GM18508 (cell line): Measurements from ENCODE around the gene PCDH10.

Experiments used
- ATAC-seq: cut with Tn5 transposase; IDR thresholded peaks from one replicate; pipeline ENCODE4 v1.9.1; 2021; ENCODE audit warnings: moderate number of reproducible peaks; ENCODE audit not compliant: insufficient read depth, unreplicated experiment

Gene PCDH10

DNA sequence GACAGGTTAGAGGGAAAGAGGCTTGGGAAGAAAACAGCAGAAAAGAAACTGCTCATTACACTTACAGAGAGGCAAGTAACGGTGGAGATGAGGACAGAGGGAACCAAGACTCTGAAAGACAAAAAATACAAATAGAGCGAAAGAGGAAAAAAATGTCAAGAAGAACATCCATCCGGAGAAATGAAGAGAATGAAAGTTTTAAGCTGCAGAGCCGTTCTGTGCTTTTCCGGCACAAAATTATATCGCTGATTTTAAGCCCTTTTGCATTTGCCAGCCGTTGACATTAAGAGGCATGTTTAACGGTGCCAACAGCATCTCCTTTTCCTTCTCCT, 236 bp downstream of the PCDH10 start:
- no peak for ATAC-seq

DNA sequence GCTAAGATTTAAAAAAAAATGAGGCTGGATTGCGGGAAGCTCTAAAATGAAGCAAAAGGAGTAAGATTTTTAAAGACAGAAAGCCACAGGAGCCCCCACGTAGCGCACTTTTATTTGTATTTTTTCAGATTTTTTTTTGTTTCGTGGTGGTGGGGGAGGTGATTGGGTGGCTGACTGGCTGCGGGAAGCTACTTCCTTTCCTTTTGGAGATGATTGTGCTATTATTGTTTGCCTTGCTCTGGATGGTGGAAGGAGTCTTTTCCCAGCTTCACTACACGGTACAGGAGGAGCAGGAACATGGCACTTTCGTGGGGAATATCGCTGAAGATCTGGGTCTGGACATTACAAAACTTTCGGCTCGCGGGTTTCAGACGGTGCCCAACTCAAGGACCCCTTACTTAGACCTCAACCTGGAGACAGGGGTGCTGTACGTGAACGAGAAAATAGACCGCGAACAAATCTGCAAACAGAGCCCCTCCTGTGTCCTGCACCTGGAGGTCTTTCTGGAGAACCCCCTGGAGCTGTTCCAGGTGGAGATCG, 908 bp downstream of the PCDH10 start:
- ATAC-seq = no peak

DNA sequence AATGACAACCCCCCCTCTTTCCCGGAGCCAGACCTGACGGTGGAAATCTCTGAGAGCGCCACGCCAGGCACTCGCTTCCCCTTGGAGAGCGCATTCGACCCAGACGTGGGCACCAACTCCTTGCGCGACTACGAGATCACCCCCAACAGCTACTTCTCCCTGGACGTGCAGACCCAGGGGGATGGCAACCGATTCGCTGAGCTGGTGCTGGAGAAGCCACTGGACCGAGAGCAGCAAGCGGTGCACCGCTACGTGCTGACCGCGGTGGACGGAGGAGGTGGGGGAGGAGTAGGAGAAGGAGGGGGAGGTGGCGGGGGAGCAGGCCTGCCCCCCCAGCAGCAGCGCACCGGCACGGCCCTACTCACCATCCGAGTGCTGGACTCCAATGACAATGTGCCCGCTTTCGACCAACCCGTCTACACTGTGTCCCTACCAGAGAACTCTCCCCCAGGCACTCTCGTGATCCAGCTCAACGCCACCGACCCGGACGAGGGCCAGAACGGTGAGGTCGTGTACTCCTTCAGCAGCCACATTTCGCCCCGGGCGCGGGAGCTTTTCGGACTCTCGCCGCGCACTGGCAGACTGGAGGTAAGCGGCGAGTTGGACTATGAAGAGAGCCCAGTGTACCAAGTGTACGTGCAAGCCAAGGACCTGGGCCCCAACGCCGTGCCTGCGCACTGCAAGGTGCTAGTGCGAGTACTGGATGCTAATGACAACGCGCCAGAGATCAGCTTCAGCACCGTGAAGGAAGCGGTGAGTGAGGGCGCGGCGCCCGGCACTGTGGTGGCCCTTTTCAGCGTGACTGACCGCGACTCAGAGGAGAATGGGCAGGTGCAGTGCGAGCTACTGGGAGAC, 1.6 kb downstream of the PCDH10 start:
- ATAC-seq = no peak

DNA sequence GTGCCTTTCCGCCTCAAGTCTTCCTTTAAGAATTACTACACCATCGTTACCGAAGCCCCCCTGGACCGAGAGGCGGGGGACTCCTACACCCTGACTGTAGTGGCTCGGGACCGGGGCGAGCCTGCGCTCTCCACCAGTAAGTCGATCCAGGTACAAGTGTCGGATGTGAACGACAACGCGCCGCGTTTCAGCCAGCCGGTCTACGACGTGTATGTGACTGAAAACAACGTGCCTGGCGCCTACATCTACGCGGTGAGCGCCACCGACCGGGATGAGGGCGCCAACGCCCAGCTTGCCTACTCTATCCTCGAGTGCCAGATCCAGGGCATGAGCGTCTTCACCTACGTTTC, 2.2 kb downstream of the PCDH10 start:
- ATAC-seq = no peak

DNA sequence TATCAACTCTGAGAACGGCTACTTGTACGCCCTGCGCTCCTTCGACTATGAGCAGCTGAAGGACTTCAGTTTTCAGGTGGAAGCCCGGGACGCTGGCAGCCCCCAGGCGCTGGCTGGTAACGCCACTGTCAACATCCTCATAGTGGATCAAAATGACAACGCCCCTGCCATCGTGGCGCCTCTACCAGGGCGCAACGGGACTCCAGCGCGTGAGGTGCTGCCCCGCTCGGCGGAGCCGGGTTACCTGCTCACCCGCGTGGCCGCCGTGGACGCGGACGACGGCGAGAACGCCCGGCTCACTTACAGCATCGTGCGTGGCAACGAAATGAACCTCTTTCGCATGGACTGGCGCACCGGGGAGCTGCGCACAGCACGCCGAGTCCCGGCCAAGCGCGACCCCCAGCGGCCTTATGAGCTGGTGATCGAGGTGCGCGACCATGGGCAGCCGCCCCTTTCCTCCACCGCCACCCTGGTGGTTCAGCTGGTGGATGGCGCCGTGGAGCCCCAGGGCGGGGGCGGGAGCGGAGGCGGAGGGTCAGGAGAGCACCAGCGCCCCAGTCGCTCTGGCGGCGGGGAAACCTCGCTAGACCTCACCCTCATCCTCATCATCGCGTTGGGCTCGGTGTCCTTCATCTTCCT, 2.7 kb downstream of the PCDH10 start:
- ATAC-seq = no peak

DNA sequence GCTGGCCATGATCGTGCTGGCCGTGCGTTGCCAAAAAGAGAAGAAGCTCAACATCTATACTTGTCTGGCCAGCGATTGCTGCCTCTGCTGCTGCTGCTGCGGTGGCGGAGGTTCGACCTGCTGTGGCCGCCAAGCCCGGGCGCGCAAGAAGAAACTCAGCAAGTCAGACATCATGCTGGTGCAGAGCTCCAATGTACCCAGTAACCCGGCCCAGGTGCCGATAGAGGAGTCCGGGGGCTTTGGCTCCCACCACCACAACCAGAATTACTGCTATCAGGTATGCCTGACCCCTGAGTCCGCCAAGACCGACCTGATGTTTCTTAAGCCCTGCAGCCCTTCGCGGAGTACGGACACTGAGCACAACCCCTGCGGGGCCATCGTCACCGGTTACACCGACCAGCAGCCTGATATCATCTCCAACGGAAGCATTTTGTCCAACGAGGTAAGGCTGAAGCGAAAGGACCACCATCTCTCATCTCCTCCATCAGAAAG, 3.3 kb downstream of the PCDH10 start:
- ATAC-seq = no peak

DNA sequence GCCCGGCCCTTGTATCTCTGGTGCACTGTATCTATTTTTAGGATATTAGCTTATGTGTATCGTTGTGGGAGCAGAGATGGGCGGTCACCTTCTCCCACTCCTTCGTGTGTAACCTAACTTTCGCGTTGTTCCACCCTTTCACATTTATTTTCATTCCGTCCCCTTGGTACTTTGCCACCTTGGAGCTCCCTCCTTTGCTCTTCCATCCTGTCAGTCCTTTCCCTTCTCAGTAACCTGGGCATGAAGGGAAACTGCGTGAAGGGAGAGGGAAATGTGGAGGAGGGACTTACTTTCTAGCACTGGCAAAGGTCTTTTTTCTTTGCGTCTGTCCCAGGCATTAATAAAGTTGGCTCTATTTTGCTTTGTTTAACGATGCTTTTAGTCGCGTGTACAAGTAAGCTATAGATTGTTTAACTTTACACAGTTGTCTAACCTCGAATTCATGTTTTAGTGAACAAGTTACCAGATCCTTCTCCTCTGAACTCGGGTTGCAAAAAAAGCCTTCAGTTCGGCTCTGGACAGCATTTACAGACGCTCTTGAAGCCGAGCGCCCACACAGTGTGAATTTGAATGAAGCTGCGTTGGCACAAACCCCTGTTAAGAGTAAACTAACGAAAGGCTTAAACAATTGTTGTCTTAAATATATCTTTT, 3.9 kb downstream of the PCDH10 start:
- no peak for ATAC-seq

DNA sequence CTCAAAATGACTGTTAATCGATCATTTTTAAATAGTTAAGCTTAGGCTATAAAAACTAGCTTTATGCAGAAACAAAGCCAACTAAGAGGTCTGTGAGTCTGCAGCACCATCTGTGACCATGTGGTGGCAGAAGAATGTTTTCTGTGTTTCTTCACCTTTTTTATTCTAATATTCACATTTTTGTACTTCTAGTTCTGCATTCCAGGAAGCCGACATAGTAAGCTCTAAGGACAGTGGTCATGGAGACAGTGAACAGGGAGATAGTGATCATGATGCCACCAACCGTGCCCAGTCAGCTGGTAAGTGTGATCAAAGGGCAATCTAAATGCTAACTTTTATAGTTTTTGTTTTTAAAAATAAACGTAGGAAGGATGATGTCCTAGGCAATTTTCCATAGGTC, 5.6 kb downstream of the PCDH10 start:
- ATAC-seq = no peak

DNA sequence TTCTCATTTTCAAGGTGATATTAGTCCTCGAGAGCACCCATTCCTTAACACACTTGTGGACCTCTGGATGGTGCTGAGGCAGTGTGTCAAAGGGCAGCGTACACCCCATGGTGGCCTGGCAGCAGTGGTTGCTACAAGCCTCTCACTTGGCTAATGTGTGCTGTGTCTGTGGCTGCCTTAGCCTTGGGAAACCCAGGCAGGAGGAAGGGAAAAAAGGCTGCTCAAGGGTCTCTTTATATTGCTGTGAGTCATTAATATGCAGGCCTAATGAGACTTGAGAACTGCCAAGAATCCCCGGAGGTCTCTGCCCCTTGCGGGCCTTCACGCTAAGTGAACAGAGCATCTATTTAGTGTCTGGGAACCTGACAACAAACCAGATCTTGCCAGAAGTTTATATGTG, 7.0 kb downstream of the PCDH10 start:
- no peak for ATAC-seq

DNA sequence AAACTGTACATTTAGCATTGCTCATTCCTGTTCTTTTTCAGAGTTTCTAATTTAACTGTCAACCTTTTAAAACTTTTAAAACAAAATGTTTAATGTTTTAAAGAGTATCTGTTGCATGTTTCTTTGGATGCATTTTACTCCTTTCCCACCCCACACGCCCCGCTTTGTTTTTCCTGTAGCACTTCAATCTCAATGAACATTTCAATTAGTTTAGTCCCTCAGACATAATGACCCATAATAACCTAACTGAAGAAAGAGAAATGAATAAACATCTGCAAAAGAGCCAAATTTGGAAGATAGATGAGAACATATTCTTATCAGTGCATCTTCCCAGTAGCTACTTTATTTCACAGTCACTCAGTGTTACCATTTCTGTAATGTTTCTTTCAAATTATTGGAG, 7.5 kb downstream of the PCDH10 start:
- ATAC-seq = no peak

DNA sequence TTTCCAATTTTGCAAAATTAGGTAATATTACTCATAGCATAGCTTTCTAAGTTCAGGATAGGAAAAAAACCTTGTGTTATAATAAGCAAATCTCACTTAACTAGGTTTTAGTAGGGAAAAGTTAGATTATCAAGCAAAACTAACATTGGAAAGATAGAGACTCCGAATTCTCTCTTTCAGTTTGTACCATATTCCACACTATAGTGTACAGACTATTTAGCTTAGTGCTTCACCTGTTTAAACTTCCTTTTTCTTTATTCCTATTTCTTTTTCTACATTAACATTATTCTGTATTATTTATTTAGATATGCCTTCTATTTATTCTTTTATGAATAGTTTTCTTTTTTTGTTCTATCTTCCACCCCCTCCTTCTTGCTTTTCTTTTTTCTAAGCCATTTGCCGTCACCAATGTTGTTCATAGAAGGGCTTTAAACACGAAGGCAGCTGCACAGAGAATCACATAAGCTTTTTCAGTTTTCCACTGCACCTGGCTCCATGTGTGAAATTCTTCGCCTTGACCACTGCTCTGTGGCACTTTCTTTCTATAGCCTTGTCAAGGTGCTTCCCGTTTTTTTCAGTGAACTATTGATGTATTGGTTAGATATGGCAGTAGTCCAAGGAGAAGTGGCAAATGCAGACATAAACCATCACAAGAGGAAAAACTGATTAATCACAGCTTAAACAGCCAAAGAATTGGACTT, 8.5 kb downstream of the PCDH10 start:
- no peak for ATAC-seq

DNA sequence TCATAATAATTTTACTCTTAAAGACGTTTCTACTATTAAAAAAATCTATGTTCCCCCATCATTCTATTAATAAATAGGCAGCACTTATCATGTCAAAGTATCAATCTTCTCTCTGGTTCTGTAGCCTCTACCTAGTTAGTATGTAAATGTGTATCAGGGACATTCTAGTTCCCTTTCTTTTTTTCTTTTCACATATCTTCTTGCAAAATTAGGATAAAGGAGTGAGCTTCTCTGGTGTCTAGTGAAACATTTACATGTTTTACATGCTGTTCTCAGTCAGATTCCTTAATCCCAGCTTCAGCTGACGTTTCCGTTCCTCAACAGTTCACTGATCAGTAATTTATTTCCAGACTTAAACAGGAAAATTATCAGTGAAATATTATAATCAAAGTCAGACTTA, 11.8 kb downstream of the PCDH10 start:
- ATAC-seq = no peak

DNA sequence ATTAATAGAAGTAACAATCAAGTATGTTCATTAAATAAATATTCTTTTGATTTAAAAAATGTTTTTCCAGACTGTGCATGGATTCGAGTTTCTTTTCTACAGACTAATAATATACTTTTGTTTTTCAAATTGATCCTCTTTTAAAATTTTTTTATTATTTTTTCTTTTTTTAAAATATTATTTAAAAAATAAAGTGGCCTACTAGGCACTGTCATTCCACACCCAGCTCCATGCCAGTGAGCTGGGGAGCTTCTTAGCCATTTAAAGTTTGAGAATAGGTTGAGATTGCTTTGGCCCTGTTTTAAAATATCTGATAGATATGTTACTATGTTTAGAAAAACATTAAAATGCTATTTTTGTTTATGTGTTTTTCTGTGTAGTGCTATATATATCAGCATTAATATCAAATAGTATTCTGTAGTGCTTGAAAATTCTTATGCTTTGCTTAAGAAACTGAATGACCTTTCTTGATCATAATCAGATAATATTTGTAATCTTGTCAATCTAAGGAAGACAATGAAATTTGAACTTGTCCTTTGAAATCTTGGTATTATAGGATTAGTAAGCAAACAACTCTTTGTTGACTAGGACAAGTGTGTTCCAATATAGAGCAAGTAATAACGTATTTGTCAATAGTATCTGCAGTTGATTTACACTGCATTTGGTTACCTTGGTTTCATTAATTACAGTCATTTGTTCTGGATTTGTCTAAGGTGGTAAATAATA, 12.6 kb downstream of the PCDH10 start:
- ATAC-seq = no peak

DNA sequence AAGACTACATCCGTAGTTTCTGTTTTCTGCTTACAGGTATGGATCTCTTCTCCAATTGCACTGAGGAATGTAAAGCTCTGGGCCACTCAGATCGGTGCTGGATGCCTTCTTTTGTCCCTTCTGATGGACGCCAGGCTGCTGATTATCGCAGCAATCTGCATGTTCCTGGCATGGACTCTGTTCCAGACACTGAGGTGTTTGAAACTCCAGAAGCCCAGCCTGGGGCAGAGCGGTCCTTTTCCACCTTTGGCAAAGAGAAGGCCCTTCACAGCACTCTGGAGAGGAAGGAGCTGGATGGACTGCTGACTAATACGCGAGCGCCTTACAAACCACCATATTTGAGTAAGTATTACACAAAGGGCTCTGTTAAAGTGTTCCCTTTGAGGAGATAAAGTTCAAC, 13.8 kb downstream of the PCDH10 start:
- ATAC-seq = no peak

DNA sequence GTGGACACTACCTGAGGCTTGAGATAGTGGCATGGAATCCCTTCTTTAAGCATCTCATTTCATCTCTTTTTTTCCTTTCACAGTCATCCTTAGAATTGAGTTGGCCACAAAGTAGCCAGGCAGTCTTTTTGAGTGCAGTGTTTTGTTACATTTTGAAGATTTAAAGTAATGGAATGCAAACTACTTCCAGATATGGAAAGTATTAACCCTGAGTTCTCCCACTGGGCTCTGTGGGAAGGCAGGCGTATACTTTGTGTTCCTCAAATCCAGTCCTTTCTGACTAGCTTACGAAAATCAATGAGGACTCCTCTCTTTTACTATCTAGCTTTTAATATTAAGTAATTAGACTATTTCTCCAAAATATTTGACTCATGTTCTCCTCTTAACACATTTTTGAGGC, 29.9 kb downstream of the PCDH10 start:
- ATAC-seq = no peak

DNA sequence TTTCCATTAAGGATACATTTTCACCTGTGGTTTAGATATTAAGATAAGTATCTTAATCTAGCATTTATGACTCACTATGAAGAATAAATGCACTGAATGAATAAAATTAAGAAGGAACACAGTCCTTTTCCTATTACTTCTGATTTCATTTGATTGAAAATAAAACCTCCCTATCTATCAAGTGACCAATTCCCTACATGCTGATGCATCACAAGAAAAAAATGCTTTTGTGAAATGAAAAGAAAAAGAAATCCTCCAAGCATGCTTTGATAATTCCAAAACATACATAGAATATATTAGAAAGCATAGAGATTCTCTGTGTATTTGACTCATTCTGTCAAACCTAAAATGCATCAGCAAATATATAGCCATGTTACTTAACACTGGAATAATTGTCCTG, 37.1 kb downstream of the PCDH10 start:
- ATAC-seq = no peak

DNA sequence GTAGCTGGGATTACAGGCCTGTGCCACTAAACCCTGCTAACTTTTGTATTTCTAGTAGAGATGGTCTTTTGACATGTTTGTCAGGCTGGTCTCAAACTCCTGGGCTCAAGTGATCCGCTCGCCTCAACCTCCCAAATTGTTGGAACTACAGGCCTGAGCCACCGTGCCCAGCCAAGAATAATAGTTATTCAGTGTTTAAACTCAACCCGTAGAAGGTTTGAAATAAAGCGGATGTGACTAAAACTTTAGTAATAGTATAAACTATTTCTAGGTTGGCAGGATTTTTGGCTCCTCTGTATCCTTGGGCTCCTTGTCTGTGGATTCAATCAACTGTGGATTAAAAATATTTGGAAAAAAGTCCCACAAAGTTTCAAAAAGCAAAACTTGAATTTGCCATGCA, 37.8 kb downstream of the PCDH10 start:
- no peak for ATAC-seq

DNA sequence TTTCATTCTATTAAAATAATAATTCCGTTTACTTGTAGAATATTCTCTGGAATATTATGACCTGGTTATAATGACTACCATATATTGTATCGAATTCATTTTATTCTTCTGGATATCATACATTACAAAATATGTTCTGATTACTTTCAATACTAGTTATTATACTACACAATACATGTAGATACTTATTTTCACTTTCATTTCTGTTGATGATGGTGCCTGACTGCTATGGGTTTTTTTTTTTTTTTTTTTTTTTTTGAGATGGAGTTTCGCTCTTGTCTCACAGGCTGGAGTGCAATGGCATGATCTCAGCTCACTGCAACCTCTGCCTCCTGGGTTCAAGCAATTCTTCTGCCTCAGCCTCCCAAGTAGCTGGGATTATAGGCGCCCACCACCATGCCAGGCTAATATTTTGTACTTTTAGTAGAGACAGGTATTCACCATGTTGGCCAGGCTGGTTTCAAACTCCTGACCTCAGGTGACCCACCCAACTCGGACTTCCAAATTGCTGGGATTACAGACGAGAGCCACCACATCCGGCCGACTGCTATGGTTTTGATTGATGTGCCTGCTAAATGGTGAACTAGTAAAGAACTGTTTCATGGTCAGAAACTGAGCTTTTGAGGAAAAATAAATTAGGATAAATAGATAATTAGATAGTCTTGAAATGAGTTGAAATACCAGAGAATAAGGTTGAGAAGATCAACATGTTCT, 39.5 kb downstream of the PCDH10 start:
- no peak for ATAC-seq

DNA sequence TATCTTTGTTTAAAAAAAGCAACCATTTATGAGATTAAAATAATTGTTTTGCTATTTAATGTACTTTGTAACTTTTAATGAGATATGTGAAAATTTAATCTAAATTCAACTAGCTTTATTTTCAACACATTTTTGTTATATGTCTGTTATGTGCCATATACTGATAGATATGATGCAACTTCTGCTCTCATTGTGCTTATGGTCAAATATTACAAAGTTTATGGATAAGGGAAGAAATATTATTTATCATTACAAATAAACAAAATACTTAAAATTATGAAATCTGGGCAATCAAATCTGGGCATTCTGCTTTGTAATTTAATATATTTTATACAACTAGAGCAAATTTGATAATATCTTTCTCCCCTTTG, 40.0 kb downstream of the PCDH10 start:
- ATAC-seq = no peak

DNA sequence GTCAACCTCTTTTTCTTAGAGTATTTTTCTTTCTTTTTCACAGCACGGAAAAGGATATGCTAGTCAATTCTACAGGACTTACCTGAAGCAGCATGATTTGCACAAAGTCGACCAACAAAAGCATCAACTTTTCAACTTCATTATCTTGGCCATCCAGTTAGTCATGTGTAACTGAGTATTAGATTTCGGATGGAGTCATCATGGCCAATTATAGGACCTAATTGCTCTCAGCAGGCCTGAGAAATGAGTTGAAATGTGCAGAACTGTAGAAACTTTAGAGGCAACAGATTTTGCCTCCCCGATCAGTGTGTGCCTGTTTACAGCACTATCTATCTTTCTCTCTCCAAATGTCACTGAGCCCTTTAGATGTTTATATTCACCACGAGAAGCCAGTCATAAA, 41.0 kb downstream of the PCDH10 start:
- no peak for ATAC-seq
